Right lobe of liver (tissue), 4 donors: ENCODE measurements around the gene TCP11L1.

Experiments used
- CTCF ChIP-seq, 4 donors: fragments of 200-600 bp in 3 of 4; fragments of 450-650 bp in 1 of 4; IDR thresholded peaks; one replicate each; pipeline versions ENCODE4 v1.5.1 to v1.8.0; 2016 to 2022; ENCODE audit warnings: antibody characterized with exemption in 4 of 4, mild to moderate bottlenecking in 2 of 4
- POLR2A ChIP-seq: fragments of 450-650 bp; IDR thresholded peaks from one replicate; pipeline ENCODE4 v1.6.1; 2017; ENCODE audit warnings: antibody characterized with exemption, mild to moderate bottlenecking
- donor health status: DM: no; HTN: no; CAD: no.
- donor health status: DM: no; HTN: no; CAD: no.
- donor health status: DM: no; HTN: yes; CAD: no.

- TF ChIP-seq CTCF (IDR thresholded peaks at IDR 0.05) (no peak), POLR2A (no peak)
Observed at GRCh38 chr11:33025339-33025722, 14.0 kb upstream of the TCP11L1 start.
